SK-N-MC (cell line): ENCODE results near the gene DDX47.

ENCODE experiments used
- EZH2 ChIP-seq: fragments of 200-600 bp; sonication (generic); IDR thresholded peaks from one replicate; pipeline ENCODE4 v1.6.1; 2017; ENCODE audit warnings: antibody characterized with exemption
- FOXP2 ChIP-seq: optimal IDR thresholded peaks from 2 replicates; pipeline ENCODE3; 2011; ENCODE audit warnings: mild to moderate bottlenecking, moderate library complexity; ENCODE audit not compliant: insufficient read depth; ENCODE audit errors: extremely low read length, control extremely low read depth
- POLR2AphosphoS5 ChIP-seq: IDR thresholded peaks from 2 replicates; pipeline ENCODE4 v1.6.1; 2012; ENCODE audit warnings: mild to moderate bottlenecking, low read depth, low read length, borderline replicate concordance

- TF ChIP-seq POLR2AphosphoS5 (no peak), EZH2 (no peak), FOXP2 (no peak)
Measured at GRCh38 chr12:12799163-12799920, 13.8 kb upstream of the DDX47 start.
